ENCODE measurements around the gene CYP51A1.
A peak's percentile ranks its signal among the peaks of the same experiment; 100 is the strongest.
"Not testable (repeated sequence)": the region's sequence is repeated elsewhere in the genome, so short reads cannot be mapped to it uniquely, and the experiment has no call there.

CYP51A1 gene

DNA sequence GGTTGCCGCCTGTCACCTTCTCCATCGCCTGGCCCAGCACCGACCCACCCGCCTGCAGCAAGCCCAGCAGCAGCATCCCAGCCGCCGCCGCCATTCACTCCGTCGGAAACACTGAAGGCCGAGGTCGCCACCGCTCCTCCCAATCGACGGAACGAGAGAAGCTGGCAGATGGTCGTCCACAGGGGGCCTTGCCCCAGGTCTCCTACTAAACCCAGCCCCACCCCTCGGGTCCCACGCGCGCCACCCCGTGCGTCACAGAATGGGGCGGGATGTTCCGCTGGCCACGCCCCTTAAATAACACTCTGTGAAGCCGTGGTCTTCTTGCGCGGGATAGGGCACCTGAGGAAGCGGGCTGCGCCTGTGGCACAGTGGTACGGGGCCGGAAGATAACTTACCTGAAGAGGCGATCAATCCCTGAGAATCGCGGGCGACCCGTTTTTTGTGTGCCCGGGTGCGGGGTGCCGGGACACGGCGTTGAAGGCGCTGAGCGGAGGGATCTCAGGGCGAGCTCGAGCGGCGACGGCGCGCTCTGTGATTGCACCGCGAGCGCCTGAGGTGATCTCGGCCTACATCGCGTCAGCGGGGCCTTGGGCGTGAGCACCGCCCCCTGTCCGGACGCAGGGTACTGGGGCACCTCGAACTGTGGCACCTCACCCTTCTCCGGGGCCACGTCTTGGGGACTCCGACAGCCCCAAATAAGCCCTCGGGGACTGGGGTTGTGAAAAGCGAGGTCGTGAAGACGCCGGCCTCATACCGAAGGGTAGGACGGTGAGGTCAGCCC lies at the start of gene CYP51A1:
TSS of gene CYP51A1 (minus strand) at position 207 of the 781 bp plus-strand sequence. CDS start at position 94, 113 bp downstream.
- peak; percentile 92 for DNase-seq

DNA sequence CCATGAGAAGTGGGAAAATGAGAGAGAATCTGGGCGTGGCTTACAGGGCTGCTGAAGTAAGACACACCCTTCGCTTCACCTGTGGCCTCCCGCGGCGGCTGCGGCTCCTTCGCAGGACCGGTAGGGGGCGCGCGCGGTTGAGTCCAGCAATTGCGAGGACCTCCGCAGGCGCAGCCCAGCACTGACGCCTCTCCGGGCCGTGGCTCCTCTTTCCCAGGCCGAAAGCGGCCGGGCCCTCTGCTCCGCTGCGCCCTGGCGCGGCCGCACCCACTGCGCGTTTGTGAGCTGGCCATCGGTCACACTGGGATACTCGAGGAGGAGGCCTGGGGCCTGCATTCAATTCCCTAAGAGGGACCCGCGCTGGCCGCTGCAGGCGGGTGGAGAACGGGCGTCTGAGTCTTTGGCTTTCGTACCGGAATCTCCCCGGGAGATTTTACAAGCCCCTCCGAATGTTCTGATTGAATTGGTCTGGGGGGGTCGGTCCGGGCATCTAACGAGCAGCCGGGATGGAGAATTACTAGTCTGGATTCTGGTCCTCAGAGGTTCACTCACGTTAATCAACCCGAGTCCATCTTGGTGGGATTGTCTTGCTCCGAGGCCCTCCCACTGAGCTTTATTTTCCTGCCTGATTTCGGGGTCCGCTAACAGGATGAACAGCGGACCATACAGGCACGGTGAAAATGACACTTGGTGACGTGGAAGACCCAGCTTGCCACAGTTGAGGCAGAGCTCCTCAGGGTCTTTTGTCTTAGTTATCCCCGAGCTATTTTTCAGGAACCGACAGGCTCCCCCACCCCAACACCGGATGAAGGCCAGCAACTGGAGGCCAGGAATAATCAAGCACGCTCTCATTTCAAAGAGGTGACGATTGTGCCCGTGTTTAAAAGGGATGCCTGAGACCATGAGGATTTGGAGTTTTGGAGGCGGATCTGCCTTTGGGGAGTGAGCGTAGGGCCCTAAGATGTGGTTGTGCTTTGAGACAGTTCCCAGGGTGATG lies 44.9 kb upstream of the CYP51A1 start, which contains the start of gene LRRD1:
TSS of gene LRRD1 (minus strand) at position 215 of the 997 bp plus-strand sequence. CDS start 13,940 bp downstream, outside the sequence.
- DNase-seq: peak; percentile 93

DNA sequence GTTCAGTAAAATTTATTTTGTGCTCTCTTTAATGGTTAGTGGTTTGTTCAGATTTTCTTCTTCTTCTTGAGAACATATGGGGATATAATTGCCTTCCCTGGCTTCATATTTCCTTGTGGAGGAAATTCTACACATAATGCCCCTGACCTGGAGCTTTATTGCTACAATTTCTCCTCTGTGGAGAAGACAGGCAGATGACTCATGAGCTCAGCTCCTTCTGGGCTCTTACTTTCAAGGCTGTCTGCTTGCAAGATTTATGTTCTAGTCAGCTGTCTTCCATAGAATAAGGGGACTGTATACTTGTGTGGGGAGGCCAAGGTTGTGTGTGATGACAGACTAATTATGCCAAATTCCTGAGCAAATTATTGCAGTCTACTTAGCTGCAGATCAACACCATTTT lies 43.1 kb upstream of the CYP51A1 start:
- DNase-seq: no peak

DNA sequence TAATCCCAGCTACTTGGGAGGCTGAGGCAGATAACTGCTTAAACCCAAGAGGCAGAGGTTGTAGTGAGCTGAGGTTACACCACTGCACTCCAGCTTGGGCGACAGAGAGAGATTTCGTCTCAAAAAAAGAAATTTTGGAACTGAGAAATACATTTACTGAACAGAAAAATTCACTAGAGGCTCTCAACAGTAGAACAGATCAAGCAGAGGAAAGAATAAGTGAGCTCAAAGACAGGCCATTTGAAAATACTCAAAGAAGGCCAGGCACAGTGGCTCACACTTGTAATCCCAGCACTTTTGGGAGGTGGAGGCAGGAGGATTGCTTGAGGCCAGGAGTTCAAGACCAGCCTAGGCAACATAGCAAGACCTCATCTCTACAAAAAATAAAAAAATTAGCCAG lies 35.3 kb upstream of the CYP51A1 start:
- DNase-seq: not testable (repeated sequence)

DNA sequence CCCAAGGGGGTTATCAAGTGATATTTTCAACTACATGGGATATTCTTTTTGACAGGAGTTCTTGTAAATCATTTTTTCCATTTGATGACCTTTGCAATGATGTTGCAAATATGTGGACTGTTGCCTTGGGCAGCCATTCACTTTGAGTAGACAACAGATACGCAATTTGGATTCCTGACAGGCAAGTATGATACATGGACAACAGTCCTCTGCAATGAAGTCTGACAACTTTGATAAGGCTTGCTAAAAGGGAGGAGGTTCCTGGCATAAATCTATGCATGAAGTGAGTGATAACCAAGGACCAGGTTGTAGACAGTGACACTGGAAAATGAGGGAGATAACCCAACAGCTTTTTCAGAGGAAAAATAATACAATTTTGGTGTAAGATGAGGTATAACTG lies 27.0 kb upstream of the CYP51A1 start:
- DNase-seq: no peak

DNA sequence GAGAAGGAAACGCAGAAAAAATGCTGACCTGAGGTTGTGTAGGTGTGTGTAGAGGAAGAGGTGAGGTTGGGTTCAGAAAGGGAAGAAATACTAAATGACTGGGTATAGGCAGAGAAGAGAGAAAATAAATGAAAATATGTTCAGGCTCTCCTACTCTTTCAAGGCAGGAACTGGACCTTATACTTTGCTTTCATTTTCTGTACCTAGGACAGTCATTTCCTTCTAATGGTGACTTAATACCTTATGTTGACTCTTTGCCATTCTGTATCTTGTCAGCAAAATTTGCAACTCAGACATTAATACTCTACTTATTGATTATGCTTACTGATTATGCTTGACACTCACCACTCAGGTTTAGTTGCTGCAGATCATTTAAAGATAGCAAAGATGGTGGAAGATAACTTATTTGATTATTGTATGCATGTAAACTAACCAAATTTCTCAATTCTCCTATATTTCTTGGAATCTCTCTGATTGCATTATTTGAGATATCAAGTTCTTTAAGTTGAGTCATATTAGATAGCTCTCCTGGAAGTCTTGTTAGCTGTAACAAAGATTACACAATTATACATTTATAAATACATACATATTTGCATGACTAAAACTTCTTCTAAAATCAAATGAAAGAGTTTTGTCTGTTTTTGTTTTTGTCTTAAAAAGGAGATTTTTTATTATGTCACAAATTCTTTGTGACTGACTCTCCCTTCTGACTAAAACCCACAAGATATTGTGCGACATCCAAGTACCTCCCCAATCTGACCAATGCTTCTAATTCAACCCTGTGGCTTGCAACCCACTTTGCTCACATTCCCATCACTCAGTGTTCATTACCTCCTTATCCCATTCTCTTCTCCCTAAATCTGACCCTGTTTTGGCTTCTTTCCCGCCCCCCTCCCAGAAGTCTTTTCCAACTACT lies 24.6 kb upstream of the CYP51A1 start:
- no peak for DNase-seq

DNA sequence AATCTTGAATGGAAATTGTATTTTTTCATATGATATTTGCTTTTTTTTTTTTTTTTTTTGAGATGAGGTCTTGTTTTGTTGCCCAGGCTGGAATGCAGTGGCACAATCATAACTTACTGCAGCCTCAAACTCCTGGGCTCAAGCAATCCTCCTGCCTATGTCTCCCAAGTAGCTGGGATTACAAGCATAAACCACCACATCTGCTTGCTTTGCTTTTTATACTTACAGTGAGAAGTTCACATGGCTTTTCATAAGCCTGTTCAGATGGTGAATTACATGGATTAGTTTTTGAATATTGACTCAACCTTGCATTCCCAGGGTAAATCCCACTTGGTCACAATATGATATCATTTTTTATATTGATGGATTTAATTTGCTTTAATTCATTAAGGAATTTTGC lies 22.7 kb upstream of the CYP51A1 start:
- no peak for DNase-seq

DNA sequence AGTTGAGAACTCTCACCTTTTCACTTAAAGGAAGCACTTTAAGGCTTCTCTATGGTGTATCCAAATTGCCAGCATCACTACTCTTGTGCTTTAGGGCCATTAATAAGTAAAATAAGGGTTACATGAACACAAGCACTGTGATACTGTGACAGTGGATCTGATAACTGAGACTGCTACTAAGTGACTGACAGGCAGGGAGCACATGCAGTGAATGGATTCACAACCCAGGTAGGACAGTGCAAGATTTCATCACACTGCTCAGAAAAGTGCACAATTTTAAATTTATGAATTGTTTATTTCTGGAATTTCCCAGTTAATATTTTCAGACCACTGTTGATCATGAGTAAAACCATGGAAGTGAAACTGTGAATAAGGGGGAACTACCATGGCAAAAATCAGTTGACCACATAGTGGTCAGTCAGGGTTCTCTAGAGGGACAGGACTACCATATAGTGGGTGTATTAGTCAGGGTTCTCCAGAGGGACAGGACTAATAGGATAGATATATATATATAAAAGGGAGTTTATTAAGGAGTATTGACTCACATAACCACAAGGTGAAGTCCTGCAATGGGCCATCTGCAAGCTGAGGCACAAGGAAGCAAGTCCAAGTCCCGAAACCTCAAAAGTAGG lies 20.9 kb upstream of the CYP51A1 start:
- DNase-seq: no peak

DNA sequence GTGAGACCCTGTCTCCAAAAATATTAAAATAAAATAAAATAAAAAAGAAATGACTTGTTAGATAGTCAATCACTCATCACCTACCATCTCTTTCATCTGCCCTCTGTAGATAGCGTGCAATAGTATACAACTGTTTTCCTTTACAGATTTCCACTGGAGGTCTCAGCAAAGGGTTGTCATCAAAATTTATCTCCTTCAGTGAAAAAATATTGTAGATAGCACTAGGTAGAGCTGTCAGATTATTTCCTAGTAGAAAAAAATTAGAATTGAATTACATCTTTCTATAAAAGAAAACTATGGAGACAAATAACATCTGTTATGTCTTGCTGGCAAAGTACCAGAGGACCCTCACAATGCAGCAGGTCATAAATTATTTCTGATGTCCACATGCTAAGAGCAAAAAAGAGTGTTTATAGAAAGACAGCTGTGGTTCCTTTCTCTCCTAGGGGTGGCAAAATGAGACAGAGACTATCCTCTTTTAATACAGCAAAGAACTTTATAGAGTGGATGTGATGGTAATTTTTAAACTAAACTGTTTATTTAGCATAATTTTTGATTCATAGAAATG lies 16.3 kb upstream of the CYP51A1 start:
- no peak for DNase-seq

DNA sequence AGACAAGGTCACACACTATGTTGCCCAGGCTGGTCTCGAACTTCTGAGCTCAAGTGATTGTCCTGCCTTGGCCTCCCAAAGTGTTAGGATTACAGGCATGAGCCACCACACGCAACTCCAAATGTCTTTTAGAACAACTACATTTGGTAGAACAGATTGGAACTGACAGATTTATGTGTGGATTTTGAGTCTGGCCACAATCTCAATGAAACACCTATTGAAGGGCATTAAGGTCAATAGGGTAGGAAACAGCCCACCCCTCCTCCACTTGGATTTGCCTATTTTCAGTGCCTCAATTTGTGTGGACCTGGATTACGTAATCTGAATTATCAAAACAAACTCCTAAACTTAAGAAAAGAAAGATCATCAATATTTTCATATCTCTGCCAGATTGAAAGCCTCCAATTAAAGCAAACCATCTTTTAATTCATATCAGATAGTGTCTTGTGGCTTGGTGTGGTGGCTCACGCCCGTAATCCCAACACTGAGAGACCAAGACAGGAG lies 15.5 kb upstream of the CYP51A1 start:
- DNase-seq: no peak

DNA sequence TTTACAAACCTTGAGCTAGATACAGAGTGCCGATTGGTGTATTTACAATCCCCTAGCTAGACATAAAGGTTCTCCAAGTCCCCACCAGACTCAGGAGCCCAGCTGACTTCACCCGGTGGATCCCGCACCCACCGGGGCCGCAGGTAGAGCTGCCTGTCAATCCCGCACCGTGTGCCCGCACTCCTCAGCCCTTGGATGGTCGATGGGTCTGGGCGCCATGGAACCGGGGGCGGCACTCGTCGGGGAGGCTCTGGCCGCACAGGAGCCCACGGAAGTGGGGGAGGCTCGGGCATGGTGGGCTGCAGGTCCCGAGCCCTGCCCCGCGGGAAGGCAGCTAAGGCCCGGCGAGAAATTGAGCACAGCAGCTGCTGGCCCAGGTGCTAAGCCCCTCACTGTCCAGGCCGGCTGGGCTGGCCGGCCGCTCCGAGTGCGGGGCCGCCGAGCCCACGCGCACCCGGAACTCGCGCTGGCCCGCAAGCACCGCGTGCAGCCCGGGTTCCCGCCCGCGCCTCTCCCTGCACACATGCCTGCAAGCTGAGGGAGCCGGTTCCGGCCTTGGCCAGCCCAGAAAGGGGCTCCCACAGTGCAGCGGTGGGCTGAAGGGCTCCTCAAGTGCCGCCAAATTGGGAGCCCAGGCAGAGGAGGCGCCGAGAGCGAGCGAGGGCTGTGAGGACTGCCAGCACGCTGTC lies 9.1 kb upstream of the CYP51A1 start:
- not testable (repeated sequence) for DNase-seq

DNA sequence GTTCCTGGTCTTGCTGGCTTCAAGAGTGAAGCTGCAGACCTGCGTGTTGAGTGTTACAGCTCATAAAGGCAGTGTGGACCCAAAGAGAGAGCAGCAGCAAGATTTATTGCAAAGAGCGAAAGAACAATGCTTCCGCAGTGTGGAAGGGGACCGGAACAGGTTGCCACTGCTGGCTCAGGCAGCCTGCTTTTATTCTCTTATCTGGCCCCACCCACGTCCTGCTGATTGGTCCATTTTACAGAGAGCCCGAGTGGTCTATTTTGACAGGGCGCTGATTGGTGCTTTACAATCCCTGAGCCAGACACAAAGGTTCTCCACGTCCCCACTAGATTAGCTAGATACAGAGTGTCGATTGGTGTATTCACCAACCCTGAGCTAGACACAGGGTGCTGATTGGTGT lies 8.5 kb upstream of the CYP51A1 start:
- DNase-seq: not testable (repeated sequence)

DNA sequence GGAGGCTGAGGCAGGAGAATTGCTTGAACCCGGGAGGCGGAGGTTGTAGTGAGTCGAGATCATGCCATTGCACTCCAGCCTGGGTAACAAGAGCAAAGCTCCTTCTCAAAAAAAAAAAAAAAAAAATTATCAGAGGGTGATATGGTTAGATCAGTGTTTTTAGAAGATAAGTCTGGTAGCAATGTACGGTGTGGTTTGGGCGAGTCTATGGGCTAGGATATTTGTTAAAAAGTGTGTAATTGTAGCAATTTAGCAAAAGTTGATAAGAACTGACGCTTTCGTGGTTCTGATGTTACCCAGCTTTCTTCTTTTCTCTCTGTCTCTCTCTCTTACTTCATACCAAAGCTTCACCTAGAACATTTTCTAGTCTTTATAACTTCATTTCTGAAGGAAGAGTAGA lies 6.9 kb upstream of the CYP51A1 start:
- no peak for DNase-seq

DNA sequence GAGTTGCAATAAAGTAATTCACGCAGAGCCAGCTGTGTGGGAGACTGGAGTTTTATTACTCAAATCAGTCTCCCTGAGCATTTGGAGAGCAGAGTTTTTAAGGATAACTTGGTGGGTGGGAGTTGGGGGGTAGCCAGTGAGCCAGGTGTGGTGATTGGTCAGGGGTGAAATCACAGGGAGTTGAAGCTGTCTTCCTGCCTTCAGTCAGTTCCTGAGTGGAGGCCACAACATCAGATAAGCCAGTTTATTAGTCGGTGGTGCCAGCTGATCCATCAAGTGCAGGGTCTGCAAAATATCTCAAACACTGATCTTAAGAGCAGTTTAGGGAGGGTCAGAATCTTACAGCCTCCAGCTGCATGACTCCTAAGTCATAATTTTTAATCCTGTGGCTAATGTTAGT lies 3.3 kb upstream of the CYP51A1 start:
- DNase-seq: no peak

DNA sequence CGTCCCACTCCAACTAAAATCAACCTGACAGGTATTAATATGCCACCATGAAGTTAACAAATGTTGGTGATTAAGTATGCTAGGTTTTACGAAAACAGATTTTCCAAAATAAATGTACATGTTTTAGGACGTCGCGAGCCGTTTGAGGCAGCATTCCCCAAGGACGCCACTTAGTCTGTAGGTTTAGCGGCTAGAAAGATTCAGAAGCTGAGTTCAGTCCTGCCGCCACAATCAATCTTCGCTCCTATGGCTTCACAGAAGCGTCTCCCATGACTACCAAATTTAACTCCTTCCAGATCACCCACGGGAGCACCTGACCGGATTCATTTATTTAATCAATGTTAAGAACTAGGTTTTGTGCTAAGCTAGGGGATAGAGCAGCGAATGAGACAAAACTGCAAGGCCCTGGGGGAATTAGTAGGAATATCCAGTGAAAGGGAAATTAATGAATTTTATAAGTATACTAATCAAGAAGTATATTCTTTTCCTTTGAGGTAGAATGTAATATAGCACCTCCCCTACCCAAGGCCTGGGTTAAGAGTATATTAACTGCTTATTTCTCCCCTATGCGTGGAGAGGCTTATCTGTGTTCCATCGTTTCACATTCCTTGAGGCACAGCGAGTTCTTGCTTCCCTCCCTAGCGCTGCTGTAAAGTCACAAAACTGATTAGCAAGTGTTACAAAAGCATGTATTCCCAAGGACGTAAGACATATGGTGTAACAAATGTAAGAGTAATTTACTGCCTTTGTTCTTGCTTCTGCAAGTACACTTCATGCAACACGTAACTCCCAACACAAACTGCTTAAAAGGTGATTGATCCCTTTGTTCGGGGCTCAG lies 994 bp upstream of the CYP51A1 start:
- no peak for DNase-seq

DNA sequence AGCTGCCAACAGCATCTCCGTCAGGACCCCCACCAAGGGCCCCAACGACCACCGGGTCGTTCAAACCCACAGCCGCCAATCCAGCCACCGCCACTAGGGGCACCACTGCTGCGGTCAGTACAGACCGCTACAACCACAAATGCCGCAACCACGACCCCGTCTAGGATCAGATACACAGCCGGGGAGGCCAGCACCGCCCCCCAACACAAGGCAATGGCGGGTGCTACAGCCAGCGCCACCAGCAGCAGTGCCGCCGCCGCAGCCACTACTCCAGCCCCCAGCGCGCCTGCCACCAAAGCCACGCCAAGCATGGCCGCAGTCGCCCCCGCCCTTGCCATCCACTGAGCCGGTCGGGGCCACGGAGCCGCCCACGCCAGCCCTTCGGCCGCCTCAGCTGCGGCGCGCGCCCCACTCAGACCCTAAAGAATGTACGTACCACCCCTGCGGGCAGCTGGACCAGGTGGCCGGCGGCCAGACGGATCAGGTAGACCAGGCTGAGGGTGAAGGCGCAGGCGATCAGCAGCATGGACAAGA lies 473 bp downstream of the CYP51A1 start:
- DNase-seq: peak; percentile 74

DNA sequence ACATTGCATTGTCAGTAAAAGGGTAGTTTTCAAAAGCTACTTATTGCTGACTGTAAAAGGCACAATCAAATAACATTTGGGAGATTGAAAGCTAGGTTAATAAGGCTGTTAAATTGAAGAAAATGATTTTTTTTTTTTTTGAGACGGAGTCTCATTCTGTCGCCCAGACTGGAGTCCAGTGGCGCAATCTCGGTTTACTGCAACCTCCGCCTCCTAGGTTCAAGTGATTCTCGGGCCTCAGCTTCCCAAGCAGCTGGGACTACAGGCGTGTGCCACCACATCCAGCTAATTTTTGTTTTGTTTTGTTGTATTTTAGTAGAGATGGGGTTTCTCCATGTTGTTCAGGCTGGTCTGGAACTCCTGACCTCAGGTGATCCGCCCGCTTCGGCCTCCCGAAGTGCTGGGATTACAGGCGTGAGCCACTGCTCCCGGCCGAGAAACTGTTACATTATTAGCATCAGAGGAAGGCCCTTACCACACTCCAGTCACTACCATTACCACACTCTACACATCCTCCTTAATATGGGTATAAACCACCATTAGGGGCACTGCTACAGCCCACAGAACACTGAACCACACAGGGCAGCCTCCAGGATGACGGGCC lies 1.0 kb downstream of the CYP51A1 start:
- DNase-seq: no peak

DNA sequence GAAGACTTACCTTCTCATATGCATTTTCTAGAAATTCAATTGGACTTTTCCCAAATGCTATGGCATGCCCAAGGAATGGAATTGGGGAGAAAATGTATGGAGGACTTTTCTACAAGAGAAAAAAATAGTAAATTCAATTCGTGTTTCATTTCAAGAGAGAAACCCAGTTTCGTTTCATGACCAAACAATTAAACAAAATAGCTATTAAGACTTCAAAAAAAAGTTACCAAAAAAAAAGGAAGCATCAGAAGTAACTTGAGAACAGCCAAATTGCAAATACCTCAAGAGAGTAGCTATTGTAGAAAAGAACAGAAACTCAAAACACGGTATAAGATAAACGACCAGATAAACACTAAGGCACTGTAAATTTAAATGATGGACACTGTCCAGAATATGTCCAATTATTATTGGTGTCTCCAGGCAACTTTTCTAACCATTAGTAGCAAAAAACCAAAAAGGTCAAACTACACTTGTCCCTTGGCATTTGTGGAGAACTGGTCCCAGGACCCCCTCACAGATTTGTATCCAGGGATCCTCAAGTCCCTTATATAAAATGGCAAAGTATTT lies 2.4 kb downstream of the CYP51A1 start:
- DNase-seq: no peak

DNA sequence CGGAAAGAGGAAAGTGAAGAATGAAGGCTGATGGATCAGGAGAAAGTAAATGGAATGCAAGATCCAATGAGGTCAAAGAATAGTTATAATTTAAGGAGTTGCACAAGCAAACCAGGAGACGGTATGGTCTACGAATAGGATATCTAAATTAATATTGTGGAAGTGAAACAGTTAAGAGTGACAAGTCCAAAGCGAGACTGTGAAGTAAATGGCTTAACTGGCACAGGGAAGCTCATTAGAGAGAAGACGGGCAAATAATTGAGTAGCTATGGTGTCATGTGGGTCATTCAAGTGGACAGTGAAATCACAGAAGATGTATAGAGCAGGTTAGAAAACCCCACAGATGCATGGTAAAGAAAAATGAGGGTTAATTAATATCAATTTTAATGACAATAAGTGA lies 3.2 kb downstream of the CYP51A1 start:
- no peak for DNase-seq

All from stimulated activated CD4-positive, alpha-beta T cell treated with anti-CD3 and anti-CD28 coated beads, Interleukin-15, amount 100 ng/mL, for 24 hours (primary cell).